Ishikawa (cell line): Measurements from ENCODE around the gene CAMK4.

Source experiments
- CEBPB ChIP-seq: IDR thresholded peaks from 2 replicates; pipeline ENCODE4 v1.6.1; 2012
- CREB1 ChIP-seq: IDR thresholded peaks from 2 replicates; pipeline ENCODE4 v1.6.1; 2012; ENCODE audit warnings: low read depth
- EGR1 ChIP-seq: IDR thresholded peaks from 2 replicates; pipeline ENCODE4 v1.6.1; 2012
- EP300 ChIP-seq: IDR thresholded peaks from 2 replicates; pipeline ENCODE4 v1.6.1; 2012; ENCODE audit warnings: borderline replicate concordance
- FOXM1 ChIP-seq: IDR thresholded peaks from 2 replicates; pipeline ENCODE4 v1.6.1; 2012; ENCODE audit warnings: low read depth, borderline replicate concordance
- MAX ChIP-seq: IDR thresholded peaks from 2 replicates; pipeline ENCODE4 v1.6.1; 2012
- NFIC ChIP-seq: IDR thresholded peaks from 2 replicates; pipeline ENCODE4 v1.6.1; 2012
- RAD21 ChIP-seq: IDR thresholded peaks from 2 replicates; pipeline ENCODE4 v1.6.1; 2012; ENCODE audit warnings: low read depth
- TAF1 ChIP-seq: IDR thresholded peaks from 2 replicates; pipeline ENCODE4 v1.6.1; 2012; ENCODE audit warnings: low read depth, mild to moderate bottlenecking
- TCF12 ChIP-seq: IDR thresholded peaks from 2 replicates; pipeline ENCODE4 v1.6.1; 2012; ENCODE audit warnings: low read depth
- TEAD4 ChIP-seq: IDR thresholded peaks from 2 replicates; pipeline ENCODE4 v1.6.1; 2012
- YY1 ChIP-seq: IDR thresholded peaks from 2 replicates; pipeline ENCODE4 v1.6.1; 2012; ENCODE audit warnings: low read depth
- ZBTB7A ChIP-seq: IDR thresholded peaks from 2 replicates; pipeline ENCODE4 v1.6.1; 2012; ENCODE audit warnings: low read depth
- TF ChIP-seq, protein P1 (sequence below): IDR thresholded peaks from 2 replicates; pipeline ENCODE4 v1.6.1; 2012
- TF ChIP-seq, protein P2 (sequence below): IDR thresholded peaks from 2 replicates; pipeline ENCODE4 v1.6.1; 2012; ENCODE audit warnings: low read depth, mild to moderate bottlenecking

CAMK4 gene

GRCh38 chr5:111197523-111197922 is 26.7 kb upstream of the CAMK4 start:
- TF ChIP-seq ZBTB7A: no peak
- TF ChIP-seq RAD21: no peak
- no peak for TF ChIP-seq TCF12
- no peak for TF ChIP-seq TEAD4
- TF ChIP-seq CEBPB: no peak
- no peak for TF ChIP-seq YY1
- TF ChIP-seq TAF1: no peak
- no peak for TF ChIP-seq CREB1
- no peak for TF ChIP-seq EP300
- TF ChIP-seq, protein P1, sequence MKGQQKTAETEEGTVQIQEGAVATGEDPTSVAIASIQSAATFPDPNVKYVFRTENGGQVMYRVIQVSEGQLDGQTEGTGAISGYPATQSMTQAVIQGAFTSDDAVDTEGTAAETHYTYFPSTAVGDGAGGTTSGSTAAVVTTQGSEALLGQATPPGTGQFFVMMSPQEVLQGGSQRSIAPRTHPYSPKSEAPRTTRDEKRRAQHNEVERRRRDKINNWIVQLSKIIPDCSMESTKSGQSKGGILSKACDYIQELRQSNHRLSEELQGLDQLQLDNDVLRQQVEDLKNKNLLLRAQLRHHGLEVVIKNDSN: no peak
- TF ChIP-seq FOXM1: no peak
- TF ChIP-seq EGR1: no peak
- TF ChIP-seq, protein P2, sequence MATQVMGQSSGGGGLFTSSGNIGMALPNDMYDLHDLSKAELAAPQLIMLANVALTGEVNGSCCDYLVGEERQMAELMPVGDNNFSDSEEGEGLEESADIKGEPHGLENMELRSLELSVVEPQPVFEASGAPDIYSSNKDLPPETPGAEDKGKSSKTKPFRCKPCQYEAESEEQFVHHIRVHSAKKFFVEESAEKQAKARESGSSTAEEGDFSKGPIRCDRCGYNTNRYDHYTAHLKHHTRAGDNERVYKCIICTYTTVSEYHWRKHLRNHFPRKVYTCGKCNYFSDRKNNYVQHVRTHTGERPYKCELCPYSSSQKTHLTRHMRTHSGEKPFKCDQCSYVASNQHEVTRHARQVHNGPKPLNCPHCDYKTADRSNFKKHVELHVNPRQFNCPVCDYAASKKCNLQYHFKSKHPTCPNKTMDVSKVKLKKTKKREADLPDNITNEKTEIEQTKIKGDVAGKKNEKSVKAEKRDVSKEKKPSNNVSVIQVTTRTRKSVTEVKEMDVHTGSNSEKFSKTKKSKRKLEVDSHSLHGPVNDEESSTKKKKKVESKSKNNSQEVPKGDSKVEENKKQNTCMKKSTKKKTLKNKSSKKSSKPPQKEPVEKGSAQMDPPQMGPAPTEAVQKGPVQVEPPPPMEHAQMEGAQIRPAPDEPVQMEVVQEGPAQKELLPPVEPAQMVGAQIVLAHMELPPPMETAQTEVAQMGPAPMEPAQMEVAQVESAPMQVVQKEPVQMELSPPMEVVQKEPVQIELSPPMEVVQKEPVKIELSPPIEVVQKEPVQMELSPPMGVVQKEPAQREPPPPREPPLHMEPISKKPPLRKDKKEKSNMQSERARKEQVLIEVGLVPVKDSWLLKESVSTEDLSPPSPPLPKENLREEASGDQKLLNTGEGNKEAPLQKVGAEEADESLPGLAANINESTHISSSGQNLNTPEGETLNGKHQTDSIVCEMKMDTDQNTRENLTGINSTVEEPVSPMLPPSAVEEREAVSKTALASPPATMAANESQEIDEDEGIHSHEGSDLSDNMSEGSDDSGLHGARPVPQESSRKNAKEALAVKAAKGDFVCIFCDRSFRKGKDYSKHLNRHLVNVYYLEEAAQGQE: no peak
- TF ChIP-seq NFIC: no peak
- TF ChIP-seq MAX: no peak

GRCh38 chr5:111198281-111198966 is 25.8 kb upstream of the CAMK4 start:
- no peak for TF ChIP-seq RAD21
- TF ChIP-seq TAF1: no peak
- TF ChIP-seq, protein P2: no peak
- no peak for TF ChIP-seq ZBTB7A
- TF ChIP-seq NFIC: no peak
- no peak for TF ChIP-seq MAX

- TF ChIP-seq YY1 (no peak), MAX (no peak)
Observed at GRCh38 chr5:111200828-111201227, 23.4 kb upstream of the CAMK4 start.

DNA sequence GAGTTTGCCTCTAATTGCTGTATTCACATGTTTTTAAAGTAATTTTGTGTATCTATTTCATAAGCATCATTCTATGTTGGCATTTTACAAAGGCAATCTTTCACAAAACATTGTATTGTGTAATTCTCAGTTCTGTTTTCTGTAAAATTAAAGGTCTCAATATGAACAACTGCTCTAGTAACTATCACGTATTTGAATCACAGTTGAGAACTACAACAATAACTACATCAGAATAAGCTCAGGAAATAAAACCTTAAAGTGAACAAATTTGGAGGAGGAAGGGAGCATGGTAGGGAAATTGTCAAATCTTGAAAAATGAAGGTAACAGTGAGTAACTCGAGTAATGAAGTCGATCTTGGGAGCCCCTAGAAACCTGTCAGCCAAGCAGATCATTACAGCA is 22.5 kb upstream of the CAMK4 start:
- TF ChIP-seq EP300: no peak
- TF ChIP-seq, protein P2: no peak
- no peak for TF ChIP-seq FOXM1
- TF ChIP-seq TAF1: no peak
- TF ChIP-seq TCF12: no peak
- TF ChIP-seq, protein P1: no peak
- no peak for TF ChIP-seq TEAD4
- TF ChIP-seq RAD21: no peak
- no peak for TF ChIP-seq CREB1
- no peak for TF ChIP-seq EGR1

GRCh38 chr5:111211341-111211740 is 12.8 kb upstream of the CAMK4 start:
- no peak for TF ChIP-seq NFIC
- TF ChIP-seq TEAD4: no peak
- TF ChIP-seq CEBPB: no peak
- TF ChIP-seq YY1: no peak
- TF ChIP-seq, protein P1: no peak
- TF ChIP-seq EP300: no peak
- TF ChIP-seq EGR1: no peak
- TF ChIP-seq TAF1: no peak
- TF ChIP-seq RAD21: no peak
- no peak for TF ChIP-seq TCF12
- no peak for TF ChIP-seq MAX
- TF ChIP-seq FOXM1: no peak
- TF ChIP-seq ZBTB7A: no peak
- TF ChIP-seq, protein P2: no peak
- no peak for TF ChIP-seq CREB1
